GM06990 (cell line): ENCODE measurements around the gene COL6A1.

Experiments
- DNase-seq: peaks from one replicate; pipeline ENCODE4 v3.0.0-alpha.2; 2011; ENCODE audit not compliant: insufficient read length; ENCODE audit errors: extremely low read depth
- H3K27me3 ChIP-seq: replicated peaks from 2 replicates; pipeline ENCODE4 v1.6.0; 2011; ENCODE audit warnings: low read length; ENCODE audit not compliant: control insufficient read depth, insufficient read depth
- H3K36me3 ChIP-seq: 2 replicates; pipeline ENCODE4 v1.5.1; 2011; ENCODE audit warnings: low read length; ENCODE audit not compliant: control insufficient read depth, insufficient read depth
- H3K4me3 ChIP-seq: replicated peaks from 2 replicates; pipeline ENCODE4 v1.5.1; 2011; ENCODE audit warnings: low read depth, mild to moderate bottlenecking, control low read depth, low read length
- TF ChIP-seq, protein P1 (sequence below): IDR thresholded peaks from 2 replicates; pipeline ENCODE4 v1.5.1; 2011; ENCODE audit warnings: low read length, control low read depth, mild to moderate bottlenecking, inconsistent platforms; ENCODE audit not compliant: insufficient read depth, poor library complexity, severe bottlenecking

The COL6A1 gene

DNA sequence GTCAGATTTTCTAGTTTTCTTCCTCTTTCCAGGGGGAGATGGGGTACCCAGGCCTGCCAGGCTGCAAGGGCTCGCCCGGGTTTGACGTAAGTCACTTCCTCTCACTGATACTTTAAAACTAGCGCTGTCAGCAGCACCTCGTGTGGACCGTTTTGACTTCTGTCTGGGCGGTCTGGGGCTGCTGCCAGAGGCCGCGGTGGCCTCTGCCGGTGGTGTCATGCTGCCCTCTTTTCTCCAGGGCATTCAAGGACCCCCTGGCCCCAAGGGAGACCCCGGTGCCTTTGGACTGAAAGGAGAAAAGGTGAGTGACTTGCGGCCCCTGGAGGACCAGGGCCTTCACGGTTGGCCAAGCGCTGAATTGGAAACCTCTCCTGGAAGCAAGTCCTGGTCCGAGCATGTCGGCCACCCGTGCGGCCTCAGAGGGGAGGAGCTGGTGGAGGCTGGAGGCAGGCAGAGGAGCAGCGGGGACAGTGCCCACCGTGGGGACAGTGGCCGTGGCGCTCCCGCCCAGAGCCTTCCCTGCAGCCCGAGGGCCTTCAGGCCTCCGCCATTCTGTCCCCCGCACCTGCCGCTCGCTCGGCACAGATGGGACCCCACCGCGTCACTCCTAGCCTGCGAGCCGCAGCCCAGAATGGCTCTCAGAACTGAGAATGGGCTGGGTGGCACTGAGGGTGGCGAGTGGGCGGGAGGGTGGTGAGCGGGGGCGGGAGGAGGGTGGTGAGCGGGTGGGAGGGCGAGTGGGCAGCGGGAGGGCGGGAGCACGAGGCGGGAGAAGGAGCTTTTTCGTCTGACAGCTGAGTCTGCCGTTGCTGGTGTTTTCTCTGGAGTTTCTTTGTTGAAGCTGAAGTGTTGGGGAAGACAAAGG is 9.4 kb downstream of the COL6A1 start:
- no peaks in the 10 kb centered on the region for H3K36me3 ChIP-seq
- TF ChIP-seq, protein P1, sequence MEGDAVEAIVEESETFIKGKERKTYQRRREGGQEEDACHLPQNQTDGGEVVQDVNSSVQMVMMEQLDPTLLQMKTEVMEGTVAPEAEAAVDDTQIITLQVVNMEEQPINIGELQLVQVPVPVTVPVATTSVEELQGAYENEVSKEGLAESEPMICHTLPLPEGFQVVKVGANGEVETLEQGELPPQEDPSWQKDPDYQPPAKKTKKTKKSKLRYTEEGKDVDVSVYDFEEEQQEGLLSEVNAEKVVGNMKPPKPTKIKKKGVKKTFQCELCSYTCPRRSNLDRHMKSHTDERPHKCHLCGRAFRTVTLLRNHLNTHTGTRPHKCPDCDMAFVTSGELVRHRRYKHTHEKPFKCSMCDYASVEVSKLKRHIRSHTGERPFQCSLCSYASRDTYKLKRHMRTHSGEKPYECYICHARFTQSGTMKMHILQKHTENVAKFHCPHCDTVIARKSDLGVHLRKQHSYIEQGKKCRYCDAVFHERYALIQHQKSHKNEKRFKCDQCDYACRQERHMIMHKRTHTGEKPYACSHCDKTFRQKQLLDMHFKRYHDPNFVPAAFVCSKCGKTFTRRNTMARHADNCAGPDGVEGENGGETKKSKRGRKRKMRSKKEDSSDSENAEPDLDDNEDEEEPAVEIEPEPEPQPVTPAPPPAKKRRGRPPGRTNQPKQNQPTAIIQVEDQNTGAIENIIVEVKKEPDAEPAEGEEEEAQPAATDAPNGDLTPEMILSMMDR, result no peak
- peak; percentile 8 for DNase-seq

DNA sequence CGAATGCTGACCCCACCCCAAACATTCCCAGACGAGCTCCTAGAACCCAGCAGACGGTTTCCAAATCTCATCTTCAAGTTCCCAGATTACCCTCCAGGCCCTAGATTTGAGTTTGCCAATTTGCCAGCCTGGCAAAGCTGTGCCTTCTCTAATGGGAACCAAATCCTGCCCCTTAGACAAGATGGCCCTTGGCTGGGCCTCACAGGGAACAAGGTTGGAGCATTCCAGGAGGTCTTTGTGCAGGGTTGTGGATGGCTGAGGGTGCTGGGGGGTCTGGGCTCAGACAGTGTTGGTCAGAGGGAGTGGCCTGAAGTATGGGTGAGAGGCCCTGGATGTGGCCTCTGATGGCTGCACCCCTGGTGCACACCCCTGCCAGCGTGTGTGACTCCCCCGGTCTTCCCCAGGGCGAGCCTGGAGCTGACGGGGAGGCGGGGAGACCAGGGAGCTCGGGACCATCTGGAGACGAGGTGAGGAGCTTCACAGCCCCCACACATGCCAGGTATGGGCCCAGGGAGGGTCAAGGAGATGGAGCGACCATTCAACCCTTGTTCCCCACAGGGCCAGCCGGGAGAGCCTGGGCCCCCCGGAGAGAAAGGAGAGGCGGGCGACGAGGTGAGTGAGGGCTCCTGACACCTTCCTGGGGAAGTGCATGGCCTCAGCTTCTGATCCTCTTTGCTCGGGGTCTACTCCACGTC is 10.2 kb downstream of the COL6A1 start:
- TF ChIP-seq, protein P1, result no peak
- Histone ChIP-seq H3K27me3 (no peaks in the 10 kb centered on the region), H3K36me3 (no peaks in the 10 kb centered on the region), H3K4me3 (no peak overlapping the region)
- DNase-seq, result peak; percentile 1

More for the DNA sequence above, 9.4 kb downstream of the COL6A1 start:
- H3K4me3 ChIP-seq, result no peak overlapping the region
- H3K27me3 ChIP-seq, result no peaks in the 10 kb centered on the region

DNA sequence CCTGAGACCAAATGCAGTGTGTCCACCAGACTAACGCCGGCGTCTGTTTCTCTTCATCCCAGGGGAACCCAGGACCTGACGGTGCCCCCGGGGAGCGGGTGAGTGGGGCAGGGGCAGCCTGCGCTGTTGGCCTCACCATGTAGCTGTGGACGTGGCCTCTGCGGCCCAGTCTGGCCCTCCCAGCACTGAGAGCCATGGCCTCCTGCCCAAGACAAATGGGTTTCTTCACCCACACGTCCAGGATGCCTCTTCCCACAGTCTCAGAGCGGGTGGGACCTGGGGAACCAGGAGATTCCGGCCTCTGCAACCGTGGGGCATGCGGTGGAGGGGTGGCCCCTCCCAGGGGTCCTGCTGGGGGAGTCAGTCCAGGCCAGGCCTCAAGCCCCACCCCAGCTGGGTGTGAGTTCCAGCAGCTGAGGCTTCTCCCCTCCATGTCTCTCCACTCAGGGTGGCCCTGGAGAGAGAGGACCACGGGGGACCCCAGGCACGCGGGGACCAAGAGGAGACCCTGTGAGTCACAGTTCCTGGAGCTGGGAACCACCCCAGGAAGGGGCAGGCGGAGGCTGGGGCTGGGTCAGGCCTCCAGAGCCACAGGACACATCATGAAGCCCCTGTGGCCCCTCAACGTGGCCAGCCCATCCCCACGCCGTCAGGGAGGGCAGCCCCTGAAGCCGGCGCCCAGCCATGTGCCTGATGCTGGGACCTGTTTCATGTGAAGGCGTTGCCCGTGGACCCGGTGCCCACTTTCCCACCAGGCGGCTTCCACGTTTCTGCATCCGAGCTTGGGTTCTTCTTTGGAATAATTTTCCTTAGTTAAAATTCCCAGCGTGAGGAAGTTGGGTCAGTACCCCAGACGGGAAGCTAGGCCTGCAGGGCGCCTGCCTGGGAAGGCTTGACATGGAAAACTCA is 11.0 kb downstream of the COL6A1 start:
- Histone ChIP-seq H3K27me3 (no peaks in the 10 kb centered on the region), H3K4me3 (no peak overlapping the region), H3K36me3 (no peaks in the 10 kb centered on the region)
- DNase-seq, result peak; percentile 3
- TF ChIP-seq, protein P1, result no peak

DNA sequence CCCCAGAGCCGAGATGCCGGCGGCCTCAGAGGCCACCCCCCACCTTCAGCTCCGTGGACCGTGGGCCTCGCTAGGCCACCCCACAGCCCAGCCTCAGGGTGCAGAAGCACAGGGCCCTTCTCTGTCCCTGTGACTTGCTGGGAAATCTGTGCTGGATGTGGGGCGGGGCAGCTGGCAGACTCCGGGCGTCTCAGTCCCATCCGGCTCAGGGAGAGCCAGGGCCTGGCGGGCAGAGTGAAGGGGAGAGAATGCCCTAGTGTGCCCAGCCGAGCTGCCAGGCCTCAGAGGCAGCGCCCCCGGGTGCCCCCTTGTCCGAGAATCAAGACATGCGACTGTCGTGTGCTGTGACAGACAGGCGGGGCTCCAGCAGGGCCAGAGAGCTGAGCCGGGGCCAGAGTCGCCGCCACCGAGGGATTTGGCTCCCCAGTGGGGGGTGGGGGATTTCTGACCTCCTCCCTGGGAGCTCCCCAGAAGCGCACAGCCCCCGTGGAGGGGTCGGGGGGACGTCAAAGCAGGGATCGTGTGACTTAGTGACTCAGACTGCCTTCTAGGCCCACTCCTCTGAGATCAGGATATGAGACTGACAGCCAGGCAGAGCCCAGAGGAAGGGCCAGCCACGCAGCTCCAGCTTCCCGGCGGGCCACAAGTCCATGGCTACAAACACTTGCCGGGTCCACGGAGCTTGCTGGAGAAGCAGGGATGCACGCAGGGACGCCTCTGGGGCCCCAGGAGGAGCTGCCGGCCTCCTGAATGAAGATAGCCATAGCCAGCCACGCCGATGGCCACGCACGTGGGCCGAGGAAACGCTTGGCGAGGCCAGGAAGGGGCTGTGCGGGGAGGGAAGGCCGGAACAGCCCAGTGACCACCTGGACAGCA is 11.9 kb downstream of the COL6A1 start:
- TF ChIP-seq, protein P1, result no peak

DNA sequence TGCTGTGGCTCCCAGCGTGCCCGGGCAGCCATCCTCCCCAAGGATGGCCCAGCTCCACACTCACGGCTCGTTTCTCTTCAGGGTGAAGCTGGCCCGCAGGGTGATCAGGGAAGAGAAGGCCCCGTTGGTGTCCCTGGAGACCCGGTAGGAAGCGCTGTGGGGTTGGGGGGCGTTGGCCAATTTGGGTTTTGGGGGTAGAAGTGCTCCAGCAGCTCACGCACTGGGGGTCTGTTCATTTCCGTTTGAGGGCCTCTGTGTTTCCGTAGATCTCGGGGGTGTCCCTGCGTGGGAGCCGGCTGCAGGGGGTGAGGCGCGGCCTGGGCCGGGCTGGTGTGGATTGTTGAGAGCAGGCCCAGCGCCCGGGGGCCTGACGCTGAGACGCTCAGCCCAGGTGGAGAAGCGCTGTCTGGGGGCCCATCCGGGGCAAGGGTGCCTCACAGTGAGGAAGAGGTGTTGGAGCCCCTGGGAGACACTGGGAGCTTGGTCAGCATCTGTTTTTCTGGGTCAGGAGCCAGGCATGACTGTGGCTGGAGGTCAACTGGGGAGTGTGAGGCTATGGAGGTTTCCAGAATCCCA is 12.6 kb downstream of the COL6A1 start:
- DNase-seq, result no peak
- TF ChIP-seq, protein P1, result no peak
- Histone ChIP-seq H3K27me3 (no peaks in the 10 kb centered on the region), H3K4me3 (no peak overlapping the region), H3K36me3 (no peaks in the 10 kb centered on the region)

More for the DNA sequence above, 11.9 kb downstream of the COL6A1 start:
- peak; percentile 4 for DNase-seq
- Histone ChIP-seq H3K36me3 (no peaks in the 10 kb centered on the region), H3K27me3 (no peaks in the 10 kb centered on the region), H3K4me3 (no peak overlapping the region)
